Trophoblast cell (in vitro differentiated cells and primary cell): ENCODE measurements around the gene PODN.

Source experiments
- DNase-seq, 2 donors: peaks; one replicate each; pipeline ENCODE4 v3.0.0-alpha.2; 2016
- H2AFZ ChIP-seq: 2 replicates; pipeline ENCODE4 v1.6.1; 2013; ENCODE audit warnings: low read length, moderate library complexity, mild to moderate bottlenecking; ENCODE audit not compliant: insufficient read depth, poor library complexity
- H2AK5ac ChIP-seq: 2 replicates; pipeline ENCODE4 v1.6.1; 2013; ENCODE audit warnings: mild to moderate bottlenecking, low read length
- H2BK120ac ChIP-seq: 2 replicates; pipeline ENCODE4 v1.6.1; 2013; ENCODE audit warnings: low read length, mild to moderate bottlenecking, moderate library complexity; ENCODE audit not compliant: insufficient read depth, poor library complexity
- H2BK12ac ChIP-seq: 2 replicates; pipeline ENCODE4 v1.6.1; 2013; ENCODE audit warnings: mild to moderate bottlenecking, low read length, moderate library complexity
- H2BK5ac ChIP-seq: 2 replicates; pipeline ENCODE4 v1.6.1; 2013; ENCODE audit warnings: low read length, low read depth, moderate library complexity, mild to moderate bottlenecking; ENCODE audit not compliant: poor library complexity
- H3K14ac ChIP-seq: 2 replicates; pipeline ENCODE4 v1.6.1; 2013; ENCODE audit warnings: mild to moderate bottlenecking, low read length
- H3K18ac ChIP-seq: 2 replicates; pipeline ENCODE4 v1.6.1; 2013; ENCODE audit warnings: mild to moderate bottlenecking, low read length
- H3K23ac ChIP-seq: 2 replicates; pipeline ENCODE4 v1.6.1; 2013; ENCODE audit warnings: low read length
- H3K27ac ChIP-seq: 2 replicates; pipeline ENCODE4 v1.5.1; 2013; ENCODE audit warnings: low read depth, mild to moderate bottlenecking, inconsistent platforms, low read length, moderate library complexity
- H3K27me3 ChIP-seq: 2 replicates; pipeline ENCODE4 v1.6.1; 2013; ENCODE audit warnings: inconsistent platforms, mild to moderate bottlenecking, low read length, moderate library complexity; ENCODE audit not compliant: insufficient read depth
- H3K36me3 ChIP-seq, 2 experiments: 1 replicate in 1 of 2; 2 replicates in 1 of 2; pipeline ENCODE4 v1.6.1; 2013; ENCODE audit warnings: low read length in 2 of 2, mild to moderate bottlenecking in 2 of 2, moderate library complexity in 1 of 2; ENCODE audit not compliant: insufficient read depth in 2 of 2, control insufficient read depth in 1 of 2
- H3K4ac ChIP-seq: 2 replicates; pipeline ENCODE4 v1.6.1; 2013; ENCODE audit warnings: low read depth, mild to moderate bottlenecking, low read length, moderate library complexity
- H3K4me1 ChIP-seq, 2 experiments: 1 replicate in 1 of 2; 2 replicates in 1 of 2; pipeline ENCODE4 v1.6.1; 2013; ENCODE audit warnings: low read length in 2 of 2, mild to moderate bottlenecking in 2 of 2, moderate library complexity in 1 of 2; ENCODE audit not compliant: insufficient read depth in 2 of 2, control insufficient read depth in 1 of 2
- H3K4me2 ChIP-seq: 2 replicates; pipeline ENCODE4 v1.6.1; 2013; ENCODE audit warnings: inconsistent platforms, mild to moderate bottlenecking, low read length, moderate library complexity
- H3K4me3 ChIP-seq: 2 replicates; pipeline ENCODE4 v1.5.1; 2013; ENCODE audit warnings: mild to moderate bottlenecking, low read depth, low read length, inconsistent platforms
- H3K79me1 ChIP-seq: one replicate; pipeline ENCODE4 v1.6.1; 2013; ENCODE audit warnings: low read length
- H3K79me2 ChIP-seq: 2 replicates; pipeline ENCODE4 v1.6.1; 2013; ENCODE audit warnings: low read length, mild to moderate bottlenecking; ENCODE audit not compliant: control insufficient read depth, insufficient read depth, poor library complexity
- H3K9ac ChIP-seq: 2 replicates; pipeline ENCODE4 v1.6.1; 2013; ENCODE audit warnings: mild to moderate bottlenecking, low read length
- H3K9me3 ChIP-seq: 2 replicates; pipeline ENCODE4 v1.6.1; 2013; ENCODE audit warnings: low read depth, mild to moderate bottlenecking, control low read depth, inconsistent platforms, low read length; ENCODE audit not compliant: insufficient read depth
- H4K12ac ChIP-seq: 2 replicates; pipeline ENCODE4 v1.6.1; 2013; ENCODE audit warnings: low read depth, mild to moderate bottlenecking, low read length, moderate library complexity
- H4K8ac ChIP-seq: 2 replicates; pipeline ENCODE4 v1.6.1; 2013; ENCODE audit warnings: low read depth, mild to moderate bottlenecking, low read length, moderate library complexity
- H4K91ac ChIP-seq: one replicate; pipeline ENCODE4 v1.6.1; 2013; ENCODE audit warnings: low read depth, mild to moderate bottlenecking, low read length, moderate library complexity
- WGBS: extraction: QIAGEN DNeasy Blood & Tissue Kit; methylation state at CpG from one replicate; pipeline ENCODE4 v1.1.7; 2013; ENCODE audit warnings: missing lambda C conversion rate; ENCODE audit not compliant: insufficient read length, insufficient coverage; ENCODE audit errors: extremely low coverage; 5-methylcytosine and 5-hydroxymethylcytosine counted together

The PODN gene

DNA sequence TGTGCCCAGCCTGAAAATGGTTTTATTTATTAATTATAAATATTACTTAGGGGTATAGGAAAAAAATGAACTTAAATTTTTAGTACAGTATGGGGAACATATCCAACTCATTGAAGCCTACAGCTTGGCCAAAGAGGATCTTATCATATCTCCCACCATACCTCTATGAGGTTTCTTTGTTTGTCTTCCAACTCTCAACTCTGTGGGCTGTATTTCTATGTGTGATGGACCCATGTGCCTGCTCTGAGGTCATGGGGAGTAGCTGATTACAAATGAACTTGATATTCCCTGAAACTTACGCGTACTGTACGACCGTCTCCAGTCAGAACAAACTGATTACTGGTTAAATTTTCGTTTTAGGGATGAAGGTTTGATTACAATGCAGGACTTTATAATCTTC is 41.4 kb upstream of the PODN start:
- no peak overlapping the region for H2AFZ ChIP-seq
- no peaks in the 10 kb centered on the region for H3K79me1 ChIP-seq
- no peak overlapping the region for H3K14ac ChIP-seq
- H3K4me1 ChIP-seq, result peaks cover 0 to 6% of the 10 kb centered on the region in 2 experiments
- H3K4ac ChIP-seq, result no peak overlapping the region
- H2AK5ac ChIP-seq, result no peak overlapping the region
- H3K4me3 ChIP-seq, result no peak overlapping the region
- peaks cover 0 to 5% of the 10 kb centered on the region in 2 experiments for H3K36me3 ChIP-seq
- no peaks in the 10 kb centered on the region for H3K9me3 ChIP-seq
- H3K79me2 ChIP-seq, result no peaks in the 10 kb centered on the region
- no peak overlapping the region for H3K9ac ChIP-seq
- H4K91ac ChIP-seq, result no peak overlapping the region
- no peak overlapping the region for H4K12ac ChIP-seq
- H2BK12ac ChIP-seq, result no peak overlapping the region
- no peak overlapping the region for H2BK120ac ChIP-seq
- H3K23ac ChIP-seq, result no peak overlapping the region
- WGBS, result no CpG with 5 or more reads among the region's 5 CpGs
- no peaks in the 10 kb centered on the region for H3K27me3 ChIP-seq
- H2BK5ac ChIP-seq, result no peak overlapping the region
- H4K8ac ChIP-seq, result no peak overlapping the region
- H3K27ac ChIP-seq, result no peak overlapping the region
- no peak overlapping the region for H3K18ac ChIP-seq
- DNase-seq, result no peak
- H3K4me2 ChIP-seq, result no peak overlapping the region

DNA sequence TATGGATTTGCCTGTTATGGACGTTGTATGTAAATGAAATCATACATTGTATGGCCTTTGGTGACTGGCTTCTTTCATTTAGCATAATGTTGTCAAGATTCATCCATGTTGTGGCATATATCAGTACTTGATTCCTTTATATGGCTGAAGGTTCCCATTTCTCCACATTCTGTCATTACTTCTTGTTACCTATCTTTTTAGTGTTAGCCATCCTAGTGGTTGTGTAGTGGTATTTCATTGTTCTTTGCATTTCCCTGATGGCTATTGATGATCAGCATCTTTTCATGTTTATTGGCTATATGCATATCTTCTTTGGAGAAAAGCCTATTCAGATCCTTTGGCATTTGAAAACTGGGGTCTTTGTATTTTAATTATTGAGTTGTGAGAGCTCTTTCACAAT is 39.8 kb upstream of the PODN start:
- Histone ChIP-seq H3K4me3 (no peak overlapping the region), H3K9ac (no peak overlapping the region), H2BK5ac (no peak overlapping the region), H4K8ac (no peak overlapping the region), H2AFZ (no peak overlapping the region), H4K91ac (no peak overlapping the region), H3K27ac (no peak overlapping the region), H3K18ac (no peak overlapping the region), H2BK12ac (no peak overlapping the region), H3K36me3 (peaks cover 0 to 5% of the 10 kb centered on the region in 2 experiments), H3K27me3 (no peaks in the 10 kb centered on the region), H4K12ac (no peak overlapping the region), H3K4ac (no peak overlapping the region), H3K79me2 (no peaks in the 10 kb centered on the region), H3K4me1 (peaks cover 0 to 6% of the 10 kb centered on the region in 2 experiments), H3K79me1 (no peaks in the 10 kb centered on the region), H3K14ac (no peak overlapping the region), H2AK5ac (no peak overlapping the region), H3K23ac (no peak overlapping the region), H2BK120ac (no peak overlapping the region), H3K9me3 (no peaks in the 10 kb centered on the region), H3K4me2 (no peak overlapping the region)
- DNase-seq, result no peak
- WGBS, result no CpG with 5 or more reads among the region's 1 CpG

DNA sequence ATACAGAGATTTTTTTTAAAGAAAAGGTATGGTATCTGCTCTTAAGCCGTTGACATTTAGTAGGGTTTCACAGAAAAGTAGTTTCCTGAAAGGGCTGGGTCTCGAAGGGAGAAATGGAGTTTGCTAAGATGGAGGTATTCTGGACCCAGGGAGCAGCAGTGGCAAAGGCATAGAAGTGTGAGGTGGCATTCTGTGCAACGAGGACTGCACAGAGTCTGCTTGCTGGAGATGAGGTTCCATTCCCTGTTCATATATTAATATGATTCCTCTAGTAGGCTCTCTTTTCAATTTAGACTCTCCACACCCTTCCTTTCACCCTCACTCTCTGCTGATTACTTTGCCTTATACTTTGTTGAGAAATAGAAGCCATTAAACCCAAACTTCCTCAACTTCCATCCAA is 38.5 kb upstream of the PODN start:
- peaks cover 0 to 6% of the 10 kb centered on the region in 2 experiments for H3K4me1 ChIP-seq
- no peak overlapping the region for H3K14ac ChIP-seq

DNA sequence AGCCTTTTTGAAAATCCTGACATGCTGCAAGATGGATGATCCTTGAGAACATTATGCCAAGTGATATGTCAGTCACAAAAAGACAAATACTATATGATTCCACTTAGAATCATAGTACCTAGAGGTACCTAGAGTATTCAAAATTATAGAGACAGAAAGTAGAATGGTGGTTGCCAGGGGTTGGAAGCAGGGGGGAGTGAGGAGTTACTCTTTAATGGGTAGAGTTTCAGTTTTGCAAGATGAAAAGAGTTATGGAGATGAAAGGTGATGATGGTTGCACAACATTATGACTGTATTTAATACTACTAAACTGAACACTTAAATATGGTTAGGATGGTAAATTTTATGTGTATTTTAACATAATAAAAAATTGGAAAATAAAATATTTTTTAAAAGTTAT is 37.9 kb upstream of the PODN start:
- Histone ChIP-seq H3K23ac (no peak overlapping the region), H3K4me2 (no peak overlapping the region), H3K79me2 (no peaks in the 10 kb centered on the region), H2BK120ac (no peak overlapping the region), H3K9ac (no peak overlapping the region), H3K4me3 (no peak overlapping the region), H4K12ac (no peak overlapping the region), H3K27me3 (no peaks in the 10 kb centered on the region), H3K79me1 (no peaks in the 10 kb centered on the region), H3K14ac (no peak overlapping the region), H2BK12ac (no peak overlapping the region), H2BK5ac (no peak overlapping the region), H2AFZ (no peak overlapping the region), H4K91ac (no peak overlapping the region), H3K4ac (no peak overlapping the region), H3K18ac (no peak overlapping the region), H3K36me3 (no peaks in the 10 kb centered on the region), H2AK5ac (no peak overlapping the region), H3K27ac (no peak overlapping the region), H4K8ac (no peak overlapping the region), H3K4me1 (peaks cover 0 to 6% of the 10 kb centered on the region in 2 experiments), H3K9me3 (no peaks in the 10 kb centered on the region)
- DNase-seq, result no peak

More for the DNA sequence above, 38.5 kb upstream of the PODN start:
- DNase-seq, result no peak
- Histone ChIP-seq H3K4ac (no peak overlapping the region), H2AK5ac (no peak overlapping the region), H2BK12ac (no peak overlapping the region), H3K27ac (no peak overlapping the region), H3K27me3 (no peaks in the 10 kb centered on the region), H2BK120ac (no peak overlapping the region), H2AFZ (no peak overlapping the region), H3K9ac (no peak overlapping the region), H4K8ac (no peak overlapping the region), H3K23ac (no peak overlapping the region), H3K9me3 (no peaks in the 10 kb centered on the region), H4K91ac (no peak overlapping the region), H3K36me3 (no peaks in the 10 kb centered on the region), H3K4me3 (no peak overlapping the region), H3K4me2 (no peak overlapping the region), H3K18ac (no peak overlapping the region), H3K79me2 (no peaks in the 10 kb centered on the region), H2BK5ac (no peak overlapping the region), H3K79me1 (no peaks in the 10 kb centered on the region), H4K12ac (no peak overlapping the region)
- WGBS, result no CpG with 5 or more reads among the region's 3 CpGs
